HepG2 (cell line): ENCODE measurements around the gene GAREM1. TPM values are rescaled to one million over a fixed set of nuclear protein-coding genes. Genes with fewer than 3 reads are reported as not detected.

ENCODE experiments used
- ATAC-seq: fragments of 200-7000 bp; cut with Tn5 transposase; 3 replicates; pipeline ENCODE4 v1.9.1; 2020; ENCODE audit warnings: mild to moderate bottlenecking, moderate library complexity
- BruUV-seq: library from RNA; stranded (reverse); fragments of 400-500 nt; replicated peaks from 2 replicates; lab custom pipeline; 2021; lab: Mats Ljungman, UMichigan
- CTCF ChIA-PET: fragments of 300-600 bp; formaldehyde crosslinking; extraction: SDS; loops from one replicate; lab custom pipeline; 2021; ENCODE audit warnings: low total read pairs, inconsistent platforms, low intra/inter-chr PET ratio; lab: Yijun Ruan, JAX
- POLR2A ChIA-PET: fragments of 350-600 bp; sonication (Branson Sonifier 250); formaldehyde crosslinking; loops from one replicate; lab custom pipeline; 2020; ENCODE audit warnings: antibody characterized with exemption, inconsistent platforms; lab: Yijun Ruan, JAX
- DNase-seq: peaks from one replicate; pipeline ENCODE4 v3.0.0-alpha.2; 2015; ENCODE audit warnings: low spot score
- FAIRE-seq: peaks from 3 replicates; lab custom pipeline; 2011; peaks lifted over from hg19 to GRCh38; lab: Jason Lieb, UNC
- H2AFZ ChIP-seq: one replicate; pipeline ENCODE4 v1.6.1; 2011; ENCODE audit warnings: low read length, inconsistent platforms
- H3K27ac ChIP-seq: fragments of 300-600 bp; 3 replicates; pipeline ENCODE4 v1.8.0; 2011; ENCODE audit warnings: mixed run types, mild to moderate bottlenecking, mixed read lengths, low read length, inconsistent platforms; ENCODE audit not compliant: insufficient read depth; ENCODE audit errors: extremely low read length
- H3K27me3 ChIP-seq, 2 experiments: fragments of 200-600 bp in 1 of 2; 2 replicates in 1 of 2; 3 replicates in 1 of 2; pipeline versions ENCODE4 v1.6.0 to v1.8.0; 2011; ENCODE audit warnings: low read length in 2 of 2, mild to moderate bottlenecking in 2 of 2, moderate library complexity in 2 of 2, inconsistent platforms in 1 of 2; ENCODE audit not compliant: insufficient read depth in 2 of 2, control insufficient read depth in 1 of 2
- H3K36me3 ChIP-seq, 2 experiments: fragments of 200-600 bp in 1 of 2; replicated peaks in 1 of 2; 2 replicates in 1 of 2; 3 replicates in 1 of 2; pipeline versions ENCODE4 v1.5.1 to v1.8.0; 2011; ENCODE audit warnings: low read length in 2 of 2, inconsistent platforms in 1 of 2; ENCODE audit not compliant: insufficient read depth in 2 of 2, control insufficient read depth in 1 of 2
- H3K4me1 ChIP-seq: 2 replicates; pipeline ENCODE4 v1.5.1; 2012; ENCODE audit warnings: low read length, inconsistent platforms; ENCODE audit not compliant: insufficient read depth
- H3K4me2 ChIP-seq: 2 replicates; pipeline ENCODE4 v1.6.0; 2011; ENCODE audit warnings: low read depth, low read length, inconsistent platforms
- H3K4me3 ChIP-seq, 3 experiments: fragments of 200-600 bp in 1 of 3; sonication (generic), shearing (Covaris generic) in 1 of 3; replicated peaks in 1 of 3; 2 replicates each; pipeline ENCODE4 v1.5.1; 2011 to 2016; ENCODE audit warnings: low read length in 3 of 3, inconsistent platforms in 2 of 3, low read depth in 2 of 3, mild to moderate bottlenecking in 2 of 3, control low read depth in 1 of 3, mixed read lengths in 1 of 3; ENCODE audit not compliant: insufficient read depth in 1 of 3
- H3K79me2 ChIP-seq: one replicate; pipeline ENCODE4 v1.6.1; 2011; ENCODE audit warnings: low read length, inconsistent platforms; ENCODE audit not compliant: insufficient read depth
- H3K9ac ChIP-seq: 2 replicates; pipeline ENCODE4 v1.6.0; 2011; ENCODE audit warnings: mild to moderate bottlenecking, low read depth, low read length, inconsistent platforms; ENCODE audit not compliant: insufficient read depth
- H3K9me3 ChIP-seq: 2 replicates; pipeline ENCODE4 v1.5.1; 2012; ENCODE audit warnings: mild to moderate bottlenecking, low read length
- H4K20me1 ChIP-seq: 2 replicates; pipeline ENCODE4 v1.6.0; 2011; ENCODE audit warnings: inconsistent platforms, mild to moderate bottlenecking, low read length, moderate library complexity; ENCODE audit not compliant: insufficient read depth
- ATF1 ChIP-seq: IDR thresholded peaks from 2 replicates; pipeline ENCODE4 v1.6.1; 2016; ENCODE audit warnings: mild to moderate bottlenecking, control low read depth
- ETV6 ChIP-seq: sonication (generic); formaldehyde crosslinking; conservative IDR thresholded peaks from 2 replicates; pipeline ENCODE4 v1.4.0; 2020; ENCODE audit warnings: missing genetic modification reagents
- GRHL1 ChIP-seq: sonication (generic); formaldehyde crosslinking; conservative IDR thresholded peaks from 2 replicates; pipeline ENCODE4 v1.8.0; 2022; ENCODE audit warnings: missing genetic modification reagents
- HES4 ChIP-seq: sonication (generic); formaldehyde crosslinking; IDR thresholded peaks from 2 replicates; pipeline ENCODE4 v1.9.0; 2021; ENCODE audit warnings: mild to moderate bottlenecking, missing genetic modification reagents, borderline replicate concordance
- KLF15 ChIP-seq: sonication (generic); formaldehyde crosslinking; IDR thresholded peaks from 2 replicates; pipeline ENCODE4 v1.8.1; 2023; ENCODE audit warnings: borderline replicate concordance, mild to moderate bottlenecking, inconsistent platforms, missing genetic modification reagents, mixed read lengths
- NR2F2 ChIP-seq: IDR thresholded peaks from 2 replicates; pipeline ENCODE4 v1.6.1; 2012; ENCODE audit warnings: low read depth, inconsistent platforms, borderline replicate concordance
- ZBTB37 ChIP-seq: sonication (generic); formaldehyde crosslinking; IDR thresholded peaks from 2 replicates; pipeline ENCODE4 v1.4.0; 2020; ENCODE audit warnings: mild to moderate bottlenecking, missing genetic modification reagents
- ZNF138 ChIP-seq: sonication (generic); formaldehyde crosslinking; IDR thresholded peaks from 2 replicates; pipeline ENCODE4 v1.5.0; 2020; ENCODE audit warnings: mild to moderate bottlenecking, low read depth, missing genetic modification reagents
- ZNF362 ChIP-seq: sonication (generic); formaldehyde crosslinking; IDR thresholded peaks from 2 replicates; pipeline ENCODE4 v1.4.0; 2020; ENCODE audit warnings: missing genetic modification reagents, mild to moderate bottlenecking, borderline replicate concordance
- ZNF441 ChIP-seq: sonication (generic); formaldehyde crosslinking; IDR thresholded peaks from 2 replicates; pipeline ENCODE4 v1.7.0; 2021; ENCODE audit warnings: missing genetic modification reagents, borderline replicate concordance
- ZNF484 ChIP-seq: sonication (generic); formaldehyde crosslinking; IDR thresholded peaks from 2 replicates; pipeline ENCODE4 v1.5.1; 2020; ENCODE audit warnings: mild to moderate bottlenecking, low read depth, missing genetic modification reagents, borderline replicate concordance
- ZNF501 ChIP-seq: sonication (generic); formaldehyde crosslinking; IDR thresholded peaks from 2 replicates; pipeline ENCODE4 v1.5.1; 2020; ENCODE audit warnings: mild to moderate bottlenecking, moderate library complexity, missing genetic modification reagents
- ZNF558 ChIP-seq: sonication (generic); formaldehyde crosslinking; IDR thresholded peaks from 2 replicates; pipeline ENCODE4 v1.9.0; 2022; ENCODE audit warnings: mild to moderate bottlenecking, missing genetic modification reagents, borderline replicate concordance
- ZNF562 ChIP-seq: sonication (generic); formaldehyde crosslinking; IDR thresholded peaks from 2 replicates; pipeline ENCODE4 v1.8.0; 2022; ENCODE audit warnings: missing genetic modification reagents, borderline replicate concordance
- ZNF619 ChIP-seq: sonication (generic); formaldehyde crosslinking; IDR thresholded peaks from 2 replicates; pipeline ENCODE4 v1.4.0; 2020; ENCODE audit warnings: mild to moderate bottlenecking, missing genetic modification reagents
- ZZZ3 ChIP-seq: sonication (generic); formaldehyde crosslinking; IDR thresholded peaks from 2 replicates; pipeline ENCODE4 v1.4.0; 2020; ENCODE audit warnings: missing genetic modification reagents, mild to moderate bottlenecking, borderline replicate concordance
- WGBS: methylation state at CpG from one replicate; pipeline ENCODE4 v1.1.6; 2017; ENCODE audit warnings: low lambda C conversion rate; 5-methylcytosine and 5-hydroxymethylcytosine counted together
- in situ Hi-C: cut with HindIII; loops from 2 replicates; pipeline ENCODE4 v1.10.0; 2017; ENCODE audit warnings: low pct_unique_long_range_greater_than_20kb; ENCODE audit not compliant: extremely low pct_ligation_motif_present
- intact Hi-C: fragments of 100-400 bp; cut with micrococcal nuclease; formaldehyde crosslinking; loops from one replicate; pipeline ENCODE4 v1.10.0; 2022; ENCODE audit not compliant: unreplicated experiment
- polyA plus RNA-seq, 8 experiments: library from polyadenylated mRNA; depleted of rRNA in 3 of 8; stranded (reverse) in 7 of 8; unstranded in 1 of 8; fragments of >200 nt; fragmentation: Illumina TruSeq in 4 of 8; extraction: Trizol in 4 of 8; gene quantifications; 2 replicates each; pipeline versions ENCODE4 v1.2.1 to v1.2.3, GENCODE V29; 2011 to 2016; ENCODE audit warnings: low read depth in 4 of 8, missing spikeins in 1 of 8, mixed read lengths in 1 of 8; ENCODE audit not compliant: insufficient read depth in 1 of 8
- total RNA-seq, 5 experiments: library from RNA; depleted of rRNA; stranded (reverse); fragments of >200 nt; fragmentation: Illumina TruSeq; extraction: Trizol; gene quantifications; 2 replicates each; pipeline ENCODE4 v1.2.3, GENCODE V29; 2016; ENCODE audit warnings: low read depth in 1 of 5

The GAREM1 gene
- total and polyA plus RNA-seq, 2 of the 13 experiments (the other 11 are each of a cell fraction or from before 2014, with no cell fraction given) = 2.5 to 2.9 TPM

- no peaks in the 10 kb centered on the region for H3K4me1 ChIP-seq
- no peaks in the 10 kb centered on the region for H3K36me3 ChIP-seq
- CTCF ChIA-PET = no interaction called here
- H2AFZ ChIP-seq = no peak overlapping the region
- no peaks in the 10 kb centered on the region for H3K9me3 ChIP-seq
- H4K20me1 ChIP-seq = no peaks in the 10 kb centered on the region
- H3K4me2 ChIP-seq = no peak overlapping the region
- ATAC-seq (no peak), DNase-seq (no peak), FAIRE-seq (no peak)
- POLR2A ChIA-PET = no interaction called here
- no peaks in the 10 kb centered on the region for H3K79me2 ChIP-seq
- intact Hi-C loops (no loop called here), in situ Hi-C loops (no loop called here)
- no peaks in the 10 kb centered on the region for H3K27me3 ChIP-seq
- TF ChIP-seq GRHL1 (CRISPR knock-in tag) (no peak), ZNF501 (CRISPR knock-in tag) (no peak), NR2F2 (no peak), ZNF619 (CRISPR knock-in tag) (no peak), ZNF562 (CRISPR knock-in tag) (no peak), ATF1 (no peak), ZNF484 (CRISPR knock-in tag) (no peak), ZNF138 (CRISPR knock-in tag) (no peak)
- H3K27ac ChIP-seq = no peak overlapping the region
- no TSS peak for BruUV-seq
- WGBS = 99% methylated on average over 7 of the region's 7 CpGs
- no peak overlapping the region for H3K9ac ChIP-seq
- H3K4me3 ChIP-seq = no peak overlapping the region
Measured at GRCh38 chr18:32337347-32337746, 133.3 kb downstream of the GAREM1 start.

- H3K4me1 ChIP-seq = no peaks in the 10 kb centered on the region
- in situ Hi-C loops (no loop called here), intact Hi-C loops (no loop called here)
- ATAC-seq = no peak
- no peak overlapping the region for H3K4me2 ChIP-seq
- H2AFZ ChIP-seq = no peak overlapping the region
- no TSS peak for BruUV-seq
- H3K9me3 ChIP-seq = no peaks in the 10 kb centered on the region
- no peaks in the 10 kb centered on the region for H3K79me2 ChIP-seq
- no peaks in the 10 kb centered on the region for H3K27me3 ChIP-seq
- ChIA-PET CTCF (no interaction called here), POLR2A (no interaction called here)
- H4K20me1 ChIP-seq = no peaks in the 10 kb centered on the region
- H3K36me3 ChIP-seq = no peaks in the 10 kb centered on the region
- no peak overlapping the region for H3K4me3 ChIP-seq
- 92% methylated on average over 4 of the region's 4 CpGs for WGBS
- FAIRE-seq = no peak
- H3K9ac ChIP-seq = no peak overlapping the region
- no peak for DNase-seq
- H3K27ac ChIP-seq = no peak overlapping the region
- TF ChIP-seq KLF15 (CRISPR knock-in tag) (no peak), ZNF362 (CRISPR knock-in tag) (no peak), ZZZ3 (no peak), ZNF441 (CRISPR knock-in tag) (no peak), HES4 (no peak), ZBTB37 (CRISPR knock-in tag) (no peak), ZNF558 (CRISPR knock-in tag) (no peak), ETV6 (CRISPR knock-in tag) (no peak)
Measured at GRCh38 chr18:32335228-32335627, 135.5 kb downstream of the GAREM1 start.
